Activated CD8-positive, alpha-beta T cell treated with anti-CD3 and anti-CD28 coated beads, Interleukin-2, amount 10 ng/mL, durations not matched to agents 7 days and 5 days (primary cell): Measurements from ENCODE around the gene NFAT5. TPM values are rescaled to one million over a fixed set of nuclear protein-coding genes. Genes with fewer than 3 reads are reported as not detected.

Experiments
- ATAC-seq: fragments of 150-1000 bp; cut with Tn5 transposase; one replicate; pipeline ENCODE4 v1.10.0; 2021; ENCODE audit warnings: moderate library complexity
- CTCF ChIA-PET: fragments of 350-600 bp; sonication (Branson Sonifier 250); formaldehyde crosslinking; loops from one replicate; lab custom pipeline; 2021; ENCODE audit warnings: antibody characterized with exemption; lab: Charles Lee
- POLR2A ChIA-PET: fragments of 350-600 bp; sonication (Branson Sonifier 250); formaldehyde crosslinking; loops from one replicate; lab custom pipeline; 2021; ENCODE audit warnings: antibody characterized with exemption; lab: Charles Lee
- DNase-seq: peaks from one replicate; pipeline ENCODE4 v3.0.0-alpha.2; 2020
- H3K27ac Mint-ChIP-seq: one replicate; pipeline ENCODE4 v1.8.0; 2021; ENCODE audit warnings: mild to moderate bottlenecking, mixed read lengths
- H3K27me3 Mint-ChIP-seq: one replicate; pipeline ENCODE4 v1.8.0; 2021; ENCODE audit warnings: low read depth, mixed read lengths
- H3K36me3 Mint-ChIP-seq: one replicate; pipeline ENCODE4 v1.8.0; 2021; ENCODE audit warnings: low read depth, mixed read lengths
- H3K4me1 Mint-ChIP-seq: one replicate; pipeline ENCODE4 v1.8.0; 2021; ENCODE audit warnings: low read depth, mixed read lengths
- H3K4me3 Mint-ChIP-seq: one replicate; pipeline ENCODE4 v1.8.0; 2021; ENCODE audit warnings: mild to moderate bottlenecking, mixed read lengths
- H3K9me3 Mint-ChIP-seq: one replicate; pipeline ENCODE4 v1.8.0; 2022; ENCODE audit warnings: mixed read lengths; ENCODE audit not compliant: insufficient read depth
- total RNA-seq, 2 experiments: library from RNA; stranded (reverse); gene quantifications; one replicate each; pipeline ENCODE4 v1.2.3, GENCODE V29; 2021

NFAT5 gene
- total RNA-seq, 2 experiments from 2014 or later, result 16.8 to 17.5 TPM

DNA sequence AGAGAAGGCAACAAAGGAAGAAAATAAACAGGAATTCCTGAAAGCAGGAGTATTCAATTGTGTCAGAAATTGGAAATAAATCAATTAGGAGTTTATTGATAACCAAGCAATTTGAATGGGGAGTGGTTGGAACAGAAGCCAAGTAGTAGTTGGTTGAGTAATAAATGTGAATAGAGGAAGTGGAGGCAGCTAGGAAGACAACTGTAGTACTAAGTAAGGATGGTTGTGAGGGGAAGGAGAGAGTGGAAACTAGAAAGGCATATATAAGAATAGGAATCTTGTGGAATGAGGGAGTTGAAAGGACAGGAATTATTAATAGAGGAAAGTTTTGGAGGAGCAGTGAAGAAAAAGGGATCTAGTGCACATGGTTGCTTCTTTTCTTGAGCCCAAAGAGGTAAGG is 34.4 kb downstream of the NFAT5 start:
- ATAC-seq (no peak), DNase-seq (no peak)
- no peaks in the 10 kb centered on the region for H3K36me3 Mint-ChIP-seq
- H3K9me3 Mint-ChIP-seq, result no peaks in the 10 kb centered on the region
- H3K27me3 Mint-ChIP-seq, result no peaks in the 10 kb centered on the region
- peaks cover 5% of the 10 kb centered on the region for H3K4me1 Mint-ChIP-seq
- ChIA-PET CTCF (interaction anchor here (1.3 to 2.6 kb wide), 2 partner anchors 11 to 204 kb away, joined by 5 to 7 read pairs; no protein-coding TSS in a partner anchor), POLR2A (interaction anchor here (0.7 kb wide), 1 partner anchor 10 kb away, joined by 3 read pairs; no protein-coding TSS in a partner anchor)
- H3K27ac Mint-ChIP-seq, result no peak overlapping the region
- H3K4me3 Mint-ChIP-seq, result no peak overlapping the region

DNA sequence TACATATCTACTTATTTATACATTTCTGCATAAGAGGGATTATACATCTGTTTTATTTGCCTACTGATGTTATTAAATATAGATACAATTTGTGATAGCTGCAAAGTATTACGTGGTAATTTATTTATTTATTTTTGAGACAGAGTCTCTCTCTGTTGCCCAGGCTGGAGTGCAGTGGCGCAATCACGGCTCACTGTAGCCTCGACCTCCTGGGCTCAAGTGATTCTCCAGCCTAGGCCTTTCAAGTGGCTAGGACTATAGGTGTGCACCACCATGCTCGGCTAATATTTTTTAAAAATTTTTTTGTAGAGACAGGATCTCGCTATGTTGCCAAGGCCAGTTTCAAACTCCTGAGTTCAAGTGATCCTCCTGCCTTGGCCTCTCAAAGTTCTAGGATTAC is 35.5 kb downstream of the NFAT5 start:
- H3K4me3 Mint-ChIP-seq, result no peak overlapping the region

DNA sequence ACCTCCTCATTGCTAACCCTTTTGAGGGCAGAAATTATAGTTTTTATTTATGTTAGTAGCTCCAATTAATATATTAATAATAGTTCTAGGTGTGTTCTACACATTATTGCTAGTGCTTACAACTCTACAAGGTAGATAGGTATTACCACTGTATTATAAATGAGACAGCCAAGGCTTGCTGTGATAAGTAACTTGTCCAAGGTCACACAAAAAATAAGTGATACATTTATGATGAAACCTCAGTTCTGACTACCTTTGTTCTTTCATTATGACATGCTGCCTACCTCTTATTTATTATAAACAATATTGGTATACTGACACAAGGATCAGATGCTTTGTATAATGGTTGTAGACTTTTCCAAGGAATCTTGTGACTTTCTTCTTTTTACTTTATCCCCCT is 41.2 kb downstream of the NFAT5 start:
- ChIA-PET CTCF (interaction anchor here (0.9 to 1.3 kb wide), 4 partner anchors 10 to 211 kb away, joined by 3 to 4 read pairs (median 3); no protein-coding TSS in a partner anchor), POLR2A (no interaction called here)
- peaks cover 12% of the 10 kb centered on the region for H3K36me3 Mint-ChIP-seq
- no peaks in the 10 kb centered on the region for H3K9me3 Mint-ChIP-seq
- no peaks in the 10 kb centered on the region for H3K27me3 Mint-ChIP-seq
- no peak overlapping the region for H3K27ac Mint-ChIP-seq
- ATAC-seq (no peak), DNase-seq (no peak)
- H3K4me1 Mint-ChIP-seq, result peaks cover 21% of the 10 kb centered on the region
- no peak overlapping the region for H3K4me3 Mint-ChIP-seq

More for the DNA sequence above, 35.5 kb downstream of the NFAT5 start:
- ATAC-seq (no peak), DNase-seq (no peak)
- Mint-ChIP-seq H3K27me3 (no peaks in the 10 kb centered on the region), H3K36me3 (peaks cover 3% of the 10 kb centered on the region), H3K4me1 (peaks cover 4% of the 10 kb centered on the region), H3K27ac (no peak overlapping the region), H3K9me3 (no peaks in the 10 kb centered on the region)
- CTCF ChIA-PET, result interaction anchor here (1.1 to 2.6 kb wide), 3 partner anchors 12 to 205 kb away, joined by 4 to 7 read pairs (median 5); no protein-coding TSS in a partner anchor
- POLR2A ChIA-PET, result interaction anchor here (0.6 kb wide), 1 partner anchor 810 kb away, joined by 5 read pairs; no protein-coding TSS in a partner anchor

DNA sequence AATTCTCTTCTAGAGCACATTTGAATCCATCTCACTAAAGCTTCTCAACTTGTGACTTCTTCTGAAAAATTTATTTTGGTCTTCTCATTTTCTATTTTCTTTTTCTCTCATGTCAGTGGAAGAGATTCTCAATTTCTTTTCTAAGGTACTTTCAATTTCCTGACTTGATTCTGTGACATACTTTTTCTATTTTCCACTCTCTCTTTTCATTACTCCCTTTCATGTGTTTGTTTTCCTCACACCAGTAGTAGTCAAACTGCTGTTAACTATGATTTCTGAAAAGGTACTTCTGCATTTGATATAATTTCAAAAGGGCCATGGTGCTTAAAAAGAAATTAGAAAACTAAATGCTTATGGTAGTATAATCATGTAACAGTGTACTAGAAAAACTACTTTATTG is 41.9 kb downstream of the NFAT5 start:
- Mint-ChIP-seq H3K4me1 (peaks cover 21% of the 10 kb centered on the region), H3K27ac (peak overlapping the region; percentile 6), H3K27me3 (no peaks in the 10 kb centered on the region), H3K4me3 (no peak overlapping the region), H3K36me3 (peaks cover 12% of the 10 kb centered on the region), H3K9me3 (no peaks in the 10 kb centered on the region)
- no peak for DNase-seq
- ATAC-seq, result no peak
- POLR2A ChIA-PET, result interaction anchor here (0.6 kb wide), 1 partner anchor 30 kb away, joined by 3 read pairs; no protein-coding TSS in a partner anchor
- CTCF ChIA-PET, result interaction anchor here (0.6 kb wide), 1 partner anchor 1047 kb away, joined by 4 read pairs; no protein-coding TSS in a partner anchor

DNA sequence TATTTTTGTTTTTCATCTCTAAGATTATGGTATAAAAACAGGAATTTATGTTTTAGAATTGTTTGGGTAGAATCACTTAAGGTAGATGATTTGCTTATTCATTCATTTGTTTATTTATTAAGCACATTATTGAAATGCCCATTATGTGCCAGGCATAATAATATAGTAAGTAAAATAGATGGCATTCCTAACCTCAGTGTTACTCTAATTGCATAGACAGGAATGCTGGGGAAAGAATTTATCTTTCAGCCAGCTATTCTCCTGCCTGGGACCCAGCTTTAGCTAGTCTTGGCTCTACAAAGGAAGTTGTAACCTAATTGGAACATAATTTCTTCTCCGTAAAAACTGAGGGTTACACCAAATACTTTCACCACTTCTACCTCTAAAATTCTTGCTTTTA is 44.6 kb downstream of the NFAT5 start:
- ATAC-seq (no peak), DNase-seq (no peak)
- CTCF ChIA-PET, result interaction anchor here (0.8 to 1.1 kb wide), 3 partner anchors 11 to 320 kb away, joined by 3 to 4 read pairs (median 3); no protein-coding TSS in a partner anchor
- no peaks in the 10 kb centered on the region for H3K27me3 Mint-ChIP-seq
- POLR2A ChIA-PET, result interaction anchor here (0.5 kb wide), 1 partner anchor 10 kb away, joined by 3 read pairs; no protein-coding TSS in a partner anchor
- peaks cover 12% of the 10 kb centered on the region for H3K36me3 Mint-ChIP-seq
- H3K27ac Mint-ChIP-seq, result no peak overlapping the region
- H3K9me3 Mint-ChIP-seq, result no peaks in the 10 kb centered on the region
- H3K4me1 Mint-ChIP-seq, result peaks cover 32% of the 10 kb centered on the region
- no peak overlapping the region for H3K4me3 Mint-ChIP-seq

DNA sequence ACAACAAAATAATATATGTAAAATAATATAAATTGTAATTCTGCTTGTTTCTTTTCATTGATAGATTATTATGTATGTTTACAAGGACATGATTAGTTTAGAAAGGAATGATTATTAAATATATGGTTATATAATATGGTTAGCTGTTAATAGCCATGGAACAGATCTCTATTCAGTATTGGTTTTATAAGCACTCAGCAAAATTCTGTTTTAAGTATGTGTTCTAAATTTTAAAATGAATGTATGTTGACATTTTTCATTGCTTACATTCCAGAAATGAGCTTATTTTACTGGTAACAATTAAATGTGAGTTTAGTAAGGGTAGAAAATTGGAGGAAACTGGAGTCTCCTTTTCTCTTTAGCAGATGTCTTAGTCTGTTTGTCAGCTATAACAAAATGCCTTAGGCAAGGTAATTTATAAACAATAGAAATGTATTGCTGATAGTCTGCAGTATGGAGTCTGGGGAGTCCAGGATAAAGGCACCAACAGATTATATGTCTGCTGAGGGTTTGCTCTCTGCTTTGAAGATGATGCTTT is 45.4 kb downstream of the NFAT5 start:
- Mint-ChIP-seq H3K9me3 (no peaks in the 10 kb centered on the region), H3K27ac (no peak overlapping the region), H3K36me3 (peaks cover 12% of the 10 kb centered on the region), H3K4me1 (peaks cover 29% of the 10 kb centered on the region), H3K27me3 (no peaks in the 10 kb centered on the region), H3K4me3 (no peak overlapping the region)
- ChIA-PET POLR2A (no interaction called here), CTCF (interaction anchor here (0.8 to 2.0 kb wide), 5 partner anchors 10 to 319 kb away, joined by 3 to 5 read pairs (median 3); no protein-coding TSS in a partner anchor)
- ATAC-seq (no peak), DNase-seq (no peak)

DNA sequence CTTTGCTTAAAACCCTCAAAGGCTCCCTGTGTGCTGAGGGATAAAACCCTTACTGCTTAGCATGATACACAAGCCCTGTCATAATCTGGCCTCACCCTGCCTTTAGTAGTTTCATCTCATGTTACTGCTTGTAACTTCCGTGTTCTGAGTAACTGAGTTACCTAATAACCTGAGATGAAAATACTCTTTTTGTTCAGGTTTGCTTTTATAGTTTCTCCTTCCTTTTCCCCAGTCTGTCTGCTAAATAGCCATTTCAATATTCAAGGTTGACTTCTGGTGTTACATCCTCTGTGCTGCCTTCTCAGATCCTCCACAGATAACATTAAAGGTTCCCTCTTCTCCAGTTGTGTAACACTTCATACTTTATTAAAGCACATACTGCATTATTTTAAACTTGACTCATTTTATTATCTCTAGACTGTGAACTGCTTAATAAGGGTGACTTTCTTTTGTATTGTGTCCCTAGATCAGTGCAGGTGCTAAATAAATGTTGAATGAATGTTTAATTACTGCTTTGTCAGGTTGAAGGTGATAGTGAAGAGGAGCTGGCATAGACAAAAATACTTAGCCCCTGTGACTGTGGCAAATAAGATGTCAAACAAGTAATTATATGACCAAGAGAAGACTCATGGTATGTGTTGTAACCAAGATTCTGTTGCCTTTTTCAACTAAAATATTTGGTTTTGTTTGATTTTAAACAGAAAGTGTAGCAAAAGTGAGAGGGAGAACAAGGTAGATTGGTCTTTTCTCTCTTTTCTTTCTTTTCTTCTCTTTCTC is 47.8 kb downstream of the NFAT5 start:
- ATAC-seq (no peak), DNase-seq (no peak)
- Mint-ChIP-seq H3K27ac (no peak overlapping the region), H3K27me3 (no peaks in the 10 kb centered on the region), H3K9me3 (no peaks in the 10 kb centered on the region), H3K4me1 (peaks cover 16% of the 10 kb centered on the region), H3K4me3 (no peak overlapping the region), H3K36me3 (peaks cover 14% of the 10 kb centered on the region)
- ChIA-PET POLR2A (no interaction called here), CTCF (interaction anchor here (1.2 kb wide), 1 partner anchor 217 kb away, joined by 7 read pairs; no protein-coding TSS in a partner anchor)

DNA sequence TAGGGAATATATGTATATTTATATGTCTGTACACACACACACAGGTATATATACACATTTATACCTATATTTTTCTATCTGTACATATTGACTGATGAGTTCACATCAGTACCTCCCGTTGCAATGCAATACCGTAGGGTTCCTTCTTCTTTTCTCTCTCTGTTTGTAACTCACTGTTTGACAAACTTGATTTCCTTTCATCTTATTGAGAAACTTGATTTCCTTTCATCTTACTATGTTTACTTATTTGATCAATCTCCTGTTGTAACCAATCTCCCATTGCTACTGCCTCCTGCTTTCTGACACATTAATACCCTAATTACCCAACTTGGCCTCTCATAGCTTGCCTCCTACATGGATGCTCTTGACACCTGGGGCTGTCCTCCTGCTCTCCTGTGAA is 49.8 kb downstream of the NFAT5 start:
- Mint-ChIP-seq H3K9me3 (no peaks in the 10 kb centered on the region), H3K4me3 (no peak overlapping the region), H3K4me1 (peaks cover 27% of the 10 kb centered on the region), H3K36me3 (peaks cover 8% of the 10 kb centered on the region), H3K27me3 (no peaks in the 10 kb centered on the region), H3K27ac (no peak overlapping the region)
- no peak for DNase-seq
- CTCF ChIA-PET, result no interaction called here
- no peak for ATAC-seq
- POLR2A ChIA-PET, result no interaction called here

DNA sequence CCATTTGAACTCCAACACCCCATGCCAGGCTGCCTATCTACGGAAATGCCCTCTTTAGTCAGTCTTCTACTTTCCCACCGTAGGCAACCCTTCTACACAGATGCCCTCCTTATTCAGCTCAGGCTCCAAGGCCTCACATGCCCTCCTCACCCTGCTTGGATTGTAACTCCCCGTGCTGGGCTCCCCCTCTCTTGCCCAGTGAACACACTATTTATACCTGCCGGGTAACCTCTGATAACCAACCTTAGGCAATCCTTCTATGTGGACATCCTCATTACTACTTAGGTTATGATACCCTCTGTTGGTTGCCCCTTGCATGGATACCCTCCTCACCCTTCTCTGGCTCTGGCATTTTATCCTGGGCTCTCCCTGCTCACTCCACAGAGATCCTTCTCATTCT is 50.3 kb downstream of the NFAT5 start:
- Mint-ChIP-seq H3K36me3 (peaks cover 10% of the 10 kb centered on the region), H3K9me3 (no peaks in the 10 kb centered on the region), H3K4me3 (no peak overlapping the region), H3K27ac (no peak overlapping the region), H3K4me1 (peaks cover 27% of the 10 kb centered on the region), H3K27me3 (no peaks in the 10 kb centered on the region)
- ChIA-PET CTCF (no interaction called here), POLR2A (no interaction called here)
- ATAC-seq (no peak), DNase-seq (no peak)

DNA sequence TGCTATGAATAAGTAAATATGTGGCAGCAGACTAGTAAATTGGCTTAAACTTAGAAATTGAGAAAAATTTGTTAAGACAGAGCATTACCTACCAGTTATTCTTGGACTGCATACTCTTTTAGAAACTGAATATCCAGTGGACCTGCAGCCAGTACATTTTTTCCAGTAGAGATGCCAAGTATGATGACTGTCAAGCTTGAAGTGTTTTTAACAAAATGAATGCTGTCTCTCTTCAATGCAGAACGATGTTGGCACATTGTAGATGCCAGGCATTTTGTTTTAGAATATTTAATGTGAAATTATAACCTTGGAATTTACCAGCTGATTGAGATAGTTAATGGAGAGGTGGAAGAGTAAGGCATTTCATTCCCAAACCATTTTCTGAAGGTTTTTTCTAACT is 52.5 kb downstream of the NFAT5 start:
- ChIA-PET CTCF (no interaction called here), POLR2A (interaction anchor here (0.6 kb wide), 1 partner anchor 220 kb away, joined by 3 read pairs; no protein-coding TSS in a partner anchor)
- Mint-ChIP-seq H3K4me1 (peaks cover 20% of the 10 kb centered on the region), H3K27ac (no peak overlapping the region), H3K9me3 (no peaks in the 10 kb centered on the region), H3K36me3 (peaks cover 19% of the 10 kb centered on the region), H3K4me3 (no peak overlapping the region), H3K27me3 (no peaks in the 10 kb centered on the region)
- ATAC-seq, result no peak
- no peak for DNase-seq

DNA sequence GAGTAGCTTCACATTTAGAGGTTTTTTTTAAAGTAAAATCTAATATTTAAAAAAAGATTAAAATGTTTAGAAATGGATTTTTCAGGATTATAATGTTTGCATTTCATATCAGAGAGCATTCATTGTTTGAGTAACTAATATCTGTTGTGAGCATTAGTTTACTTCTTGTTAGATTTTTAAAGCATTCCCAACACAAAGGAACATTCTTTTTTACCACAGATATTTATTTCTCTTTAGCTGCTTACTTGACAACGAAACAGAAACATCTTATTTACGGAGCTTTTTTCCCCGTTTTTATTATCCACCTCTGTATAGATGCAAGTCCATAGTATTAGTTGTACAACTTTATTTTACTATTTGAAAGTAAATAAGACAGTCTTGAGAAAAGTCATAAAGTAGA is 53.0 kb downstream of the NFAT5 start:
- ChIA-PET CTCF (no interaction called here), POLR2A (interaction anchor here (0.6 kb wide), 1 partner anchor 221 kb away, joined by 3 read pairs; no protein-coding TSS in a partner anchor)
- peaks cover 16% of the 10 kb centered on the region for H3K4me1 Mint-ChIP-seq
- H3K27ac Mint-ChIP-seq, result no peak overlapping the region
- no peaks in the 10 kb centered on the region for H3K9me3 Mint-ChIP-seq
- peaks cover 19% of the 10 kb centered on the region for H3K36me3 Mint-ChIP-seq
- no peak overlapping the region for H3K4me3 Mint-ChIP-seq
- DNase-seq (no peak), ATAC-seq (no peak)
- H3K27me3 Mint-ChIP-seq, result no peaks in the 10 kb centered on the region

DNA sequence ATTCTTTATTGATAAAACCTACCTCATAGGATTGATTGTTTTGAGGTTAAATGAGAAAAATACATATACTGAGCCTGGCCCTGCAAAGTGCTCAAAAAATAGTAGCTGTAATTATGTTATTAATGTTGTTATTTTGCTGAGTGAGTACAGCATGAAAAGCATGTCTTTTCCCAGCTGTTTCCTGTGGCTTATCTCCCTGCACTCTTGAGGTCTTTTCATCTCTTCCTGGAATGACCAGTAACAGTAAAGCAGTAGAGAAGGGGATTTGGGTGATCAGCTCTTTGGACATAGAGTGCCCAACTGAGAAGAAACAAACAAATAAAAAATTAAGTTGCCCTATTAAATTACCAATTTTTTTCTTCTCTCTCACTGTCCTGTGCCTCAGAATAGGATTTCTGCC is 53.7 kb downstream of the NFAT5 start:
- ChIA-PET POLR2A (no interaction called here), CTCF (no interaction called here)
- H3K27ac Mint-ChIP-seq, result no peak overlapping the region
- DNase-seq (no peak), ATAC-seq (no peak)
- peaks cover 21% of the 10 kb centered on the region for H3K36me3 Mint-ChIP-seq
- no peaks in the 10 kb centered on the region for H3K27me3 Mint-ChIP-seq
- no peak overlapping the region for H3K4me3 Mint-ChIP-seq
- H3K9me3 Mint-ChIP-seq, result no peaks in the 10 kb centered on the region
- H3K4me1 Mint-ChIP-seq, result peaks cover 15% of the 10 kb centered on the region
